HepG2 (cell line): Measurements from ENCODE around the gene SPSB2. TPM values are rescaled to one million over a fixed set of nuclear protein-coding genes. Genes with fewer than 3 reads are reported as not detected.

Experiments used
- ETV6 ChIP-seq: sonication (generic); formaldehyde crosslinking; conservative IDR thresholded peaks from 2 replicates; pipeline ENCODE4 v1.4.0; 2020; ENCODE audit warnings: missing genetic modification reagents
- JUNB ChIP-seq: sonication (generic); formaldehyde crosslinking; IDR thresholded peaks from 2 replicates; pipeline ENCODE4 v1.8.0; 2022; ENCODE audit warnings: missing genetic modification reagents, mild to moderate bottlenecking, borderline replicate concordance
- NFKBIZ ChIP-seq: IDR thresholded peaks from 2 replicates; pipeline ENCODE4 v1.6.1; 2018; ENCODE audit warnings: missing genetic modification reagents, missing compliant biosample characterization
- NONO ChIP-seq, 2 experiments: fragments of 450-650 bp in 1 of 2; sonication (generic) in 1 of 2; formaldehyde crosslinking in 1 of 2; IDR thresholded peaks in 1 of 2; conservative IDR thresholded peaks in 1 of 2; 2 replicates each; pipeline versions ENCODE4 v1.6.1 to v1.8.0; 2017 to 2022; ENCODE audit warnings: mild to moderate bottlenecking in 1 of 2, missing genetic modification reagents in 1 of 2, moderate library complexity in 1 of 2
- PCBP2 ChIP-seq: fragments of 200-400 bp; formaldehyde crosslinking; optimal IDR thresholded peaks from 2 replicates; pipeline ENCODE3; 2018; ENCODE audit warnings: low read length, low read depth; ENCODE audit not compliant: poor library complexity, severe bottlenecking
- SOX13 ChIP-seq, 3 experiments: fragments of 450-650 bp in 1 of 3; sonication (generic) in 1 of 3; formaldehyde crosslinking in 1 of 3; IDR thresholded peaks in 2 of 3; conservative IDR thresholded peaks in 1 of 3; 2 replicates each; pipeline versions ENCODE4 v1.5.0 to v1.6.1; 2016 to 2020; ENCODE audit warnings: antibody characterized with exemption in 1 of 3, mild to moderate bottlenecking in 1 of 3, missing compliant biosample characterization in 1 of 3, missing genetic modification reagents in 1 of 3, moderate library complexity in 1 of 3
- ZNF614 ChIP-seq: IDR thresholded peaks from 2 replicates; pipeline ENCODE4 v1.6.1; 2018; ENCODE audit warnings: missing biosample characterization, missing genetic modification reagents, inconsistent platforms, borderline replicate concordance
- ZNF761 ChIP-seq: sonication (generic); formaldehyde crosslinking; conservative IDR thresholded peaks from 2 replicates; pipeline ENCODE4 v1.4.0; 2020; ENCODE audit warnings: mild to moderate bottlenecking, missing genetic modification reagents
- ZNF776 ChIP-seq: sonication (generic); formaldehyde crosslinking; IDR thresholded peaks from 2 replicates; pipeline ENCODE4 v1.4.0; 2020; ENCODE audit warnings: mild to moderate bottlenecking, missing genetic modification reagents
- polyA plus RNA-seq, 8 experiments: library from polyadenylated mRNA; depleted of rRNA in 3 of 8; stranded (reverse) in 7 of 8; unstranded in 1 of 8; fragments of >200 nt; fragmentation: Illumina TruSeq in 4 of 8; extraction: Trizol in 4 of 8; gene quantifications; 2 replicates each; pipeline versions ENCODE4 v1.2.1 to v1.2.3, GENCODE V29; 2011 to 2016; ENCODE audit warnings: low read depth in 4 of 8, missing spikeins in 1 of 8, mixed read lengths in 1 of 8; ENCODE audit not compliant: insufficient read depth in 1 of 8
- total RNA-seq, 5 experiments: library from RNA; depleted of rRNA; stranded (reverse); fragments of >200 nt; fragmentation: Illumina TruSeq; extraction: Trizol; gene quantifications; 2 replicates each; pipeline ENCODE4 v1.2.3, GENCODE V29; 2016; ENCODE audit warnings: low read depth in 1 of 5
- TF ChIP-seq, protein P1 (sequence below): conservative IDR thresholded peaks from 2 replicates; pipeline ENCODE4 v1.6.1; 2018; ENCODE audit warnings: missing genetic modification reagents
- TF ChIP-seq, protein P2 (sequence below): sonication (generic); formaldehyde crosslinking; IDR thresholded peaks from 2 replicates; pipeline ENCODE4 v1.4.0; 2020; ENCODE audit warnings: missing genetic modification reagents
- TF ChIP-seq, protein P3 (sequence below): sonication (generic); formaldehyde crosslinking; IDR thresholded peaks from 2 replicates; pipeline ENCODE4 v1.4.0; 2020; ENCODE audit warnings: mild to moderate bottlenecking, missing genetic modification reagents, borderline replicate concordance
- TF ChIP-seq, protein P4 (sequence below): sonication (generic); formaldehyde crosslinking; conservative IDR thresholded peaks from 2 replicates; pipeline ENCODE4 v1.8.0; 2022; ENCODE audit warnings: low read depth, missing genetic modification reagents
- TF ChIP-seq, protein P5 (sequence below): sonication (generic); formaldehyde crosslinking; IDR thresholded peaks from 2 replicates; pipeline ENCODE4 v1.5.1; 2020; ENCODE audit warnings: missing genetic modification reagents, mild to moderate bottlenecking, borderline replicate concordance
- TF ChIP-seq, protein P6 (sequence below): sonication (generic); formaldehyde crosslinking; IDR thresholded peaks from 2 replicates; pipeline ENCODE4 v1.9.0; 2021; ENCODE audit warnings: missing genetic modification reagents, mild to moderate bottlenecking, borderline replicate concordance

The SPSB2 gene
- total and polyA plus RNA-seq, 2 of the 13 experiments (the other 11 are each of a cell fraction or from before 2014, with no cell fraction given) = 2.0 to 6.2 TPM

DNA sequence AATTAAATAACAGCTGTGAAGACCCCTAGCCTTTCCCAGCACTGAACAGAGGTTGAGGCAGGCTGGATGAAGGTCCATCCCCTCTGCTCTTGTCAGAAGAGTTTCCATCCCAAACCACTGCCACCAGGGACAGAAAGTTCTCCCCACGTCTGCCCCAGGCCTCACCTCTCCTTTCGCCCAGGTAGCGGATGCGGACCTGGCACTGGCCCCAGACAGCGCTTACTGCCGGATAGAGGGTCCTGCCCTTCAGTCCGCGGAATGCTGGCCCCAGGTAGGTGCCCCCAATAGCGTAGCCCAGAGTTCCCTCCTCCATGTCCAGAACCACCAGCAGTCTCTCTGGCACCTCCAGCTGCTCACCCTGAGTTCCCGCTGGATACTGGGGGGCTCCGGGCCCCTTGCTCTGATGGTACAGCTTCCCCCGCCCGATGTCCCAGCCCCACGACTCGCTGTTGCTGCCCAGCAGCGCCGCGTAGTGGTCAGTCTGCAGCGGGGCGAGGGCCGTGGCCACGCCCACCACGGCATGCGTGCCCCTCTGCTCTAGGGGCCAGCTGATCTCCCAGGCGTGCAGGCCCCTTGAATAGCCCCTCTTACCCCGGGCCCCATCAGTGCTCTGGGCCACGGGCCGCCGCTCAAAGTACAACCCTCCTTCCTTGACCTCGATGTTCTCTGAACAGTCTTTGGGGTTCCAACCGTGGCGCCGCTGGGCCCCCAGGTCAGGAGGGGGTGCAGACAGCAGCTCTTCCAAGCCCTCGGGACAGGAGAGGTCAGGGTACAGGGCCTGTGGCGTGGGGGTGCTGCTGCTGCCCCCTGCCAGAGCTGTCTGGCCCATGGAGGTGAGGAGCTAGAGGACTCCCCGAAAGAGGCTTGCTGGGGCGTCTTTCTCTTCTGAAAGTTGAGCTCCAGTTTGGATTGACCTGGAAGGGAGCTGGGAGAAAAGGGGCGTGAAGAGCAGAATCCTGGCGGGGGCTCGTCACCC is 742 bp downstream of the SPSB2 start (continued):
- TF ChIP-seq NONO (IDR thresholded peaks at IDR 0.05) (no peak), NONO (CRISPR knock-in tag; conservative IDR thresholded peaks at IDR 0.05) (peak; percentile 72; the same call in 1 of the 2 replicates), ETV6 (no peak; the same call in 1 of the 2 replicates), PCBP2 (no peak), ZNF776 (no peak; the same call in 1 of the 2 replicates), ZNF761 (peak; percentile 81; the same call in 1 of the 2 replicates), JUNB (CRISPR knock-in tag) (no peak), ZNF614 (peak; percentile 27; the same call in 1 of the 2 replicates), NFKBIZ (CRISPR knock-in tag) (no peak), SOX13 (IDR thresholded peaks at IDR 0.05) (no peak), SOX13 (CRISPR knock-in tag; conservative IDR thresholded peaks at IDR 0.05 in 1 of 2, IDR thresholded peaks at IDR 0.05 in 1 of 2) (peak in 1 of 2 experiments; percentile 50; a peak in 1 of 4 replicates)
- TF ChIP-seq, protein P1, sequence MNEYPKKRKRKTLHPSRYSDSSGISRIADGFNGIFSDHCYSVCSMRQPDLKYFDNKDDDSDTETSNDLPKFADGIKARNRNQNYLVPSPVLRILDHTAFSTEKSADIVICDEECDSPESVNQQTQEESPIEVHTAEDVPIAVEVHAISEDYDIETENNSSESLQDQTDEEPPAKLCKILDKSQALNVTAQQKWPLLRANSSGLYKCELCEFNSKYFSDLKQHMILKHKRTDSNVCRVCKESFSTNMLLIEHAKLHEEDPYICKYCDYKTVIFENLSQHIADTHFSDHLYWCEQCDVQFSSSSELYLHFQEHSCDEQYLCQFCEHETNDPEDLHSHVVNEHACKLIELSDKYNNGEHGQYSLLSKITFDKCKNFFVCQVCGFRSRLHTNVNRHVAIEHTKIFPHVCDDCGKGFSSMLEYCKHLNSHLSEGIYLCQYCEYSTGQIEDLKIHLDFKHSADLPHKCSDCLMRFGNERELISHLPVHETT (CRISPR knock-in tag) = 0 out of 2 replicates have a peak, but pooled peaks have one; percentile 44
- TF ChIP-seq, protein P2, sequence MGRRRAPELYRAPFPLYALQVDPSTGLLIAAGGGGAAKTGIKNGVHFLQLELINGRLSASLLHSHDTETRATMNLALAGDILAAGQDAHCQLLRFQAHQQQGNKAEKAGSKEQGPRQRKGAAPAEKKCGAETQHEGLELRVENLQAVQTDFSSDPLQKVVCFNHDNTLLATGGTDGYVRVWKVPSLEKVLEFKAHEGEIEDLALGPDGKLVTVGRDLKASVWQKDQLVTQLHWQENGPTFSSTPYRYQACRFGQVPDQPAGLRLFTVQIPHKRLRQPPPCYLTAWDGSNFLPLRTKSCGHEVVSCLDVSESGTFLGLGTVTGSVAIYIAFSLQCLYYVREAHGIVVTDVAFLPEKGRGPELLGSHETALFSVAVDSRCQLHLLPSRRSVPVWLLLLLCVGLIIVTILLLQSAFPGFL (CRISPR knock-in tag) = no peak
- TF ChIP-seq, protein P3, sequence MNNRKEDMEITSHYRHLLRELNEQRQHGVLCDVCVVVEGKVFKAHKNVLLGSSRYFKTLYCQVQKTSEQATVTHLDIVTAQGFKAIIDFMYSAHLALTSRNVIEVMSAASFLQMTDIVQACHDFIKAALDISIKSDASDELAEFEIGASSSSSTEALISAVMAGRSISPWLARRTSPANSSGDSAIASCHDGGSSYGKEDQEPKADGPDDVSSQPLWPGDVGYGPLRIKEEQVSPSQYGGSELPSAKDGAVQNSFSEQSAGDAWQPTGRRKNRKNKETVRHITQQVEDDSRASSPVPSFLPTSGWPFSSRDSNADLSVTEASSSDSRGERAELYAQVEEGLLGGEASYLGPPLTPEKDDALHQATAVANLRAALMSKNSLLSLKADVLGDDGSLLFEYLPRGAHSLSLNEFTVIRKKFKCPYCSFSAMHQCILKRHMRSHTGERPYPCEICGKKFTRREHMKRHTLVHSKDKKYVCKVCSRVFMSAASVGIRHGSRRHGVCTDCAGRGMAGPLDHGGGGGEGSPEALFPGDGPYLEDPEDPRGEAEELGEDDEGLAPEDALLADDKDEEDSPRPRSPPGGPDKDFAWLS = 0 out of 2 replicates have a peak, but pooled peaks have one; percentile 27
- TF ChIP-seq, protein P4, sequence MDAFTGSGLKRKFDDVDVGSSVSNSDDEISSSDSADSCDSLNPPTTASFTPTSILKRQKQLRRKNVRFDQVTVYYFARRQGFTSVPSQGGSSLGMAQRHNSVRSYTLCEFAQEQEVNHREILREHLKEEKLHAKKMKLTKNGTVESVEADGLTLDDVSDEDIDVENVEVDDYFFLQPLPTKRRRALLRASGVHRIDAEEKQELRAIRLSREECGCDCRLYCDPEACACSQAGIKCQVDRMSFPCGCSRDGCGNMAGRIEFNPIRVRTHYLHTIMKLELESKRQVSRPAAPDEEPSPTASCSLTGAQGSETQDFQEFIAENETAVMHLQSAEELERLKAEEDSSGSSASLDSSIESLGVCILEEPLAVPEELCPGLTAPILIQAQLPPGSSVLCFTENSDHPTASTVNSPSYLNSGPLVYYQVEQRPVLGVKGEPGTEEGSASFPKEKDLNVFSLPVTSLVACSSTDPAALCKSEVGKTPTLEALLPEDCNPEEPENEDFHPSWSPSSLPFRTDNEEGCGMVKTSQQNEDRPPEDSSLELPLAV (CRISPR knock-in tag) = no peak
- TF ChIP-seq, protein P5, sequence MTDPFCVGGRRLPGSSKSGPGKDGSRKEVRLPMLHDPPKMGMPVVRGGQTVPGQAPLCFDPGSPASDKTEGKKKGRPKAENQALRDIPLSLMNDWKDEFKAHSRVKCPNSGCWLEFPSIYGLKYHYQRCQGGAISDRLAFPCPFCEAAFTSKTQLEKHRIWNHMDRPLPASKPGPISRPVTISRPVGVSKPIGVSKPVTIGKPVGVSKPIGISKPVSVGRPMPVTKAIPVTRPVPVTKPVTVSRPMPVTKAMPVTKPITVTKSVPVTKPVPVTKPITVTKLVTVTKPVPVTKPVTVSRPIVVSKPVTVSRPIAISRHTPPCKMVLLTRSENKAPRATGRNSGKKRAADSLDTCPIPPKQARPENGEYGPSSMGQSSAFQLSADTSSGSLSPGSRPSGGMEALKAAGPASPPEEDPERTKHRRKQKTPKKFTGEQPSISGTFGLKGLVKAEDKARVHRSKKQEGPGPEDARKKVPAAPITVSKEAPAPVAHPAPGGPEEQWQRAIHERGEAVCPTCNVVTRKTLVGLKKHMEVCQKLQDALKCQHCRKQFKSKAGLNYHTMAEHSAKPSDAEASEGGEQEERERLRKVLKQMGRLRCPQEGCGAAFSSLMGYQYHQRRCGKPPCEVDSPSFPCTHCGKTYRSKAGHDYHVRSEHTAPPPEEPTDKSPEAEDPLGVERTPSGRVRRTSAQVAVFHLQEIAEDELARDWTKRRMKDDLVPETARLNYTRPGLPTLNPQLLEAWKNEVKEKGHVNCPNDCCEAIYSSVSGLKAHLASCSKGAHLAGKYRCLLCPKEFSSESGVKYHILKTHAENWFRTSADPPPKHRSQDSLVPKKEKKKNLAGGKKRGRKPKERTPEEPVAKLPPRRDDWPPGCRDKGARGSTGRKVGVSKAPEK (CRISPR knock-in tag) = no peak
- TF ChIP-seq, protein P6, sequence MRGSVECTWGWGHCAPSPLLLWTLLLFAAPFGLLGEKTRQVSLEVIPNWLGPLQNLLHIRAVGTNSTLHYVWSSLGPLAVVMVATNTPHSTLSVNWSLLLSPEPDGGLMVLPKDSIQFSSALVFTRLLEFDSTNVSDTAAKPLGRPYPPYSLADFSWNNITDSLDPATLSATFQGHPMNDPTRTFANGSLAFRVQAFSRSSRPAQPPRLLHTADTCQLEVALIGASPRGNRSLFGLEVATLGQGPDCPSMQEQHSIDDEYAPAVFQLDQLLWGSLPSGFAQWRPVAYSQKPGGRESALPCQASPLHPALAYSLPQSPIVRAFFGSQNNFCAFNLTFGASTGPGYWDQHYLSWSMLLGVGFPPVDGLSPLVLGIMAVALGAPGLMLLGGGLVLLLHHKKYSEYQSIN (CRISPR knock-in tag) = no peak
